HL-60 (cell line): ENCODE data around the gene KIFC1.

Source experiments
- DNase-seq, 2 experiments: peaks; one replicate each; pipeline ENCODE4 v3.0.0-alpha.2; 2010 to 2020; ENCODE audit warnings: low read depth in 1 of 2, low spot score in 1 of 2
- H3K27ac ChIP-seq: fragments of 250-450 bp; sonication (Bioruptor Pico); replicated peaks from 2 replicates; pipeline ENCODE4 v1.5.1; 2020; ENCODE audit warnings: mild to moderate bottlenecking, moderate library complexity
- H3K27me3 ChIP-seq: fragments of 250-450 bp; sonication (Bioruptor Pico); 2 replicates; pipeline ENCODE4 v1.5.1; 2021; ENCODE audit warnings: mild to moderate bottlenecking, moderate library complexity; ENCODE audit not compliant: insufficient read depth, poor library complexity, severe bottlenecking
- H3K4me3 ChIP-seq: replicated peaks from 2 replicates; pipeline ENCODE4 v1.5.1; 2011; ENCODE audit warnings: mild to moderate bottlenecking, control low read depth, low read length; ENCODE audit not compliant: insufficient read depth
- GABPA ChIP-seq: IDR thresholded peaks from 2 replicates; pipeline ENCODE4 v1.6.1; 2012; ENCODE audit warnings: low read depth
- POLR2AphosphoS5 ChIP-seq: IDR thresholded peaks from 2 replicates; pipeline ENCODE4 v1.6.1; 2012; ENCODE audit warnings: low read depth
- SPI1 ChIP-seq: IDR thresholded peaks from 2 replicates; pipeline ENCODE4 v1.6.1; 2012; ENCODE audit warnings: low read depth, mild to moderate bottlenecking, borderline replicate concordance
- TF ChIP-seq, protein P1 (sequence below): IDR thresholded peaks from one replicate; pipeline ENCODE4 v1.5.1; 2011; ENCODE audit warnings: low read length, control low read depth, inconsistent platforms; ENCODE audit not compliant: insufficient read depth
- TF ChIP-seq, protein P2 (sequence below): IDR thresholded peaks from 2 replicates; pipeline ENCODE4 v1.6.1; 2012; ENCODE audit warnings: low read depth; ENCODE audit not compliant: insufficient replicate concordance

Gene KIFC1

DNA sequence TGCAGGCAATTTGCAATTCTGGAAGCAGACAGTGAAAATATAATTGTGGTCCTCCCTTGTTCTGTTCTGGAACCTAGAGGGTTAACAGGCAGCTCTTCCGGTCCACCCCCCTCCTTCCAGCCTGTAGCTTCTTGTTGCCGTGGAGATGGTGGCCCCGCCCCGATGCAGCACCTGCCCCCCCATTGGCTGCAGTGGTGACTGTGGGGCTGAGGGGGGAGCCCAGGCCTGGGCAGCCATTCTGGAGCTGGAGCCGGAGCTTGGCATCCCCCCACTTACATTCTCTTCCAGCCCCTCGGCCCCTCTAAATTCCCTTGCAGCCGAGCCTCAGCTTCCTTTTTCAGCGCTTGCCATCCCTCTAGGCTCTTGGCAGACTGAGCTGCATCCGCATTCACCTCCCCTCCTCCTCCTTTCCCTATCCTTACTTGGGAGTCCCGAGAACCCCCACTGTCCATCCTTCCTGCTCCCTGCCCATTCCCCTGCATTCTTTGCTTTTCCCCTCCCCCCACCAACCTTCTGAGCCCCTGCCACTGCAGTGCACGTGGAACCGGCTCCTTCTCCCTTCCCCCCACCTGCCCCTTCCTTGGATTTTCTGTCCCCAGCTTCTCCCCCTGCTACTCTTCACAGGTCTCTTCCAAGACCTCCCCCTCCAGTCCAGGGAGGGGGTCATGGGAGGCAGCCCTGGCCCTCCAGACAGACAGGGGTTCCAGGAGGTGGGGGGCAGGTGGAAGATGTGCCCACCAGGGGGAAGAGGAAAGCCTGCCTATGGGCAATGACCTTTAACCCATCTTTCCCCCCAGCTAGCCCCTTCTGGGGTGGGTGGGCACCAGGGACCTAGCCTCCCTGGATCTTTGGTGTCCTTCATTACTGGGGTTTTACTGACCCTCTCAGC is 39.6 kb downstream of the KIFC1 start:
- Histone ChIP-seq H3K4me3 (no peak overlapping the region), H3K27ac (peak overlapping the region; percentile 34), H3K27me3 (no peaks in the 10 kb centered on the region)
- TF ChIP-seq SPI1: no peak
- TF ChIP-seq, protein P1, sequence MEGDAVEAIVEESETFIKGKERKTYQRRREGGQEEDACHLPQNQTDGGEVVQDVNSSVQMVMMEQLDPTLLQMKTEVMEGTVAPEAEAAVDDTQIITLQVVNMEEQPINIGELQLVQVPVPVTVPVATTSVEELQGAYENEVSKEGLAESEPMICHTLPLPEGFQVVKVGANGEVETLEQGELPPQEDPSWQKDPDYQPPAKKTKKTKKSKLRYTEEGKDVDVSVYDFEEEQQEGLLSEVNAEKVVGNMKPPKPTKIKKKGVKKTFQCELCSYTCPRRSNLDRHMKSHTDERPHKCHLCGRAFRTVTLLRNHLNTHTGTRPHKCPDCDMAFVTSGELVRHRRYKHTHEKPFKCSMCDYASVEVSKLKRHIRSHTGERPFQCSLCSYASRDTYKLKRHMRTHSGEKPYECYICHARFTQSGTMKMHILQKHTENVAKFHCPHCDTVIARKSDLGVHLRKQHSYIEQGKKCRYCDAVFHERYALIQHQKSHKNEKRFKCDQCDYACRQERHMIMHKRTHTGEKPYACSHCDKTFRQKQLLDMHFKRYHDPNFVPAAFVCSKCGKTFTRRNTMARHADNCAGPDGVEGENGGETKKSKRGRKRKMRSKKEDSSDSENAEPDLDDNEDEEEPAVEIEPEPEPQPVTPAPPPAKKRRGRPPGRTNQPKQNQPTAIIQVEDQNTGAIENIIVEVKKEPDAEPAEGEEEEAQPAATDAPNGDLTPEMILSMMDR: no peak
- no peak for TF ChIP-seq POLR2AphosphoS5
- no peak for TF ChIP-seq GABPA
- TF ChIP-seq, protein P2, sequence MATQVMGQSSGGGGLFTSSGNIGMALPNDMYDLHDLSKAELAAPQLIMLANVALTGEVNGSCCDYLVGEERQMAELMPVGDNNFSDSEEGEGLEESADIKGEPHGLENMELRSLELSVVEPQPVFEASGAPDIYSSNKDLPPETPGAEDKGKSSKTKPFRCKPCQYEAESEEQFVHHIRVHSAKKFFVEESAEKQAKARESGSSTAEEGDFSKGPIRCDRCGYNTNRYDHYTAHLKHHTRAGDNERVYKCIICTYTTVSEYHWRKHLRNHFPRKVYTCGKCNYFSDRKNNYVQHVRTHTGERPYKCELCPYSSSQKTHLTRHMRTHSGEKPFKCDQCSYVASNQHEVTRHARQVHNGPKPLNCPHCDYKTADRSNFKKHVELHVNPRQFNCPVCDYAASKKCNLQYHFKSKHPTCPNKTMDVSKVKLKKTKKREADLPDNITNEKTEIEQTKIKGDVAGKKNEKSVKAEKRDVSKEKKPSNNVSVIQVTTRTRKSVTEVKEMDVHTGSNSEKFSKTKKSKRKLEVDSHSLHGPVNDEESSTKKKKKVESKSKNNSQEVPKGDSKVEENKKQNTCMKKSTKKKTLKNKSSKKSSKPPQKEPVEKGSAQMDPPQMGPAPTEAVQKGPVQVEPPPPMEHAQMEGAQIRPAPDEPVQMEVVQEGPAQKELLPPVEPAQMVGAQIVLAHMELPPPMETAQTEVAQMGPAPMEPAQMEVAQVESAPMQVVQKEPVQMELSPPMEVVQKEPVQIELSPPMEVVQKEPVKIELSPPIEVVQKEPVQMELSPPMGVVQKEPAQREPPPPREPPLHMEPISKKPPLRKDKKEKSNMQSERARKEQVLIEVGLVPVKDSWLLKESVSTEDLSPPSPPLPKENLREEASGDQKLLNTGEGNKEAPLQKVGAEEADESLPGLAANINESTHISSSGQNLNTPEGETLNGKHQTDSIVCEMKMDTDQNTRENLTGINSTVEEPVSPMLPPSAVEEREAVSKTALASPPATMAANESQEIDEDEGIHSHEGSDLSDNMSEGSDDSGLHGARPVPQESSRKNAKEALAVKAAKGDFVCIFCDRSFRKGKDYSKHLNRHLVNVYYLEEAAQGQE: no peak
- DNase-seq: peak in 1 of 2 experiments; percentile 58

DNA sequence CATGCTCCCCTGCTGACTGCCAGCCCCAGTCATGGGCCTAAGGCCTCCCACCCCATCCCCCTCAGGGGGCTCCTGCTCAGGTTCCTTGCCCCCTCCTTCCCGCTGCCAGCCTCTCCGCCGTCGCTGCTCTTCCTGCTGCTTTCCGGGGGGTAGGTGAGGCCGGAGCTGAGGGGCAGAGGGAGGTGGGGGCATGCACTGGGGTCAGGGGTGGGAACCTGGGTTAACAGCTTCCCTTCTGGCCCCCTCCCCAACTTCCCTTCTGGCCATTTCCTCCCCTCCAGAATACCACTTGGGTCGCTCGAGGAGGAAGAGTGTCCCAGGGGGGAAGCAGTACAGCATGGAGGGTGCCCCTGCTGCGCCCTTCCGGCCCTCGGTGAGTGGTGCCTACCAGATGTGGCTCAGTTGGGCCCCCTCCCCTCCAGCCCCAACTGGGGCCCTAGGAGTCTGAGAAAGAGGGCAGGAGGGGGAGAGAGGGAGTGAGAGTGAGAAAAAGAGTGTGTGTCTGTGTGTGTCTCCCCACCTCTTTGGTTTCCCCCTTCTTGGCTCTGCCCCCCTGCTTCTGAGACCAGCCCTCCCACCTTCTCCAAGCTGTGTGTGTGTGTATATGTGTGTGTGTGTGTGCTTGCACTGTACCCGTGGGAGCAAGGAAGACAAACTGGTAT is 40.4 kb downstream of the KIFC1 start:
- Histone ChIP-seq H3K27me3 (no peaks in the 10 kb centered on the region), H3K4me3 (no peak overlapping the region), H3K27ac (peak overlapping the region; percentile 34)
- TF ChIP-seq GABPA: no peak
- TF ChIP-seq SPI1: no peak
- TF ChIP-seq, protein P2: no peak
- TF ChIP-seq POLR2AphosphoS5: no peak
- TF ChIP-seq, protein P1: no peak
- peak in 1 of 2 experiments; percentile 39 for DNase-seq

DNA sequence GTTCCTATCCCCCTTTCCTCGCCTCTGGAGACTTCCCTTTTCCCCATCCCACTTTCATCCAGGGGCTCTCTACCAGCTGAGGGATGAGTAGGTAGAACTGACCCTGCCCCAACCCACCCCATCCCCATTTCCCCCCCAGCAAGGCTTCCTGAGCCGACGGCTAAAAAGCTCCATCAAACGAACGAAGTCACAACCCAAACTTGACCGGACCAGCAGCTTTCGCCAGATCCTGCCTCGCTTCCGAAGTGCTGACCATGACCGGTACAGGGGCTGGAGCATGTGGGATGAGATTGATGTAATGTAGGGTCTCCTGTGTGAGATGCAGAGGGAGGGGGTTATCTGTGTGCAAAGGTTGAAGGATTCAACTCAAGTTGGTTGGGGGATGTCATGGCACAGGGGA is 40.9 kb downstream of the KIFC1 start:
- no peak for TF ChIP-seq GABPA
- Histone ChIP-seq H3K4me3 (no peak overlapping the region), H3K27ac (no peak overlapping the region), H3K27me3 (no peaks in the 10 kb centered on the region)
- no peak for DNase-seq

DNA sequence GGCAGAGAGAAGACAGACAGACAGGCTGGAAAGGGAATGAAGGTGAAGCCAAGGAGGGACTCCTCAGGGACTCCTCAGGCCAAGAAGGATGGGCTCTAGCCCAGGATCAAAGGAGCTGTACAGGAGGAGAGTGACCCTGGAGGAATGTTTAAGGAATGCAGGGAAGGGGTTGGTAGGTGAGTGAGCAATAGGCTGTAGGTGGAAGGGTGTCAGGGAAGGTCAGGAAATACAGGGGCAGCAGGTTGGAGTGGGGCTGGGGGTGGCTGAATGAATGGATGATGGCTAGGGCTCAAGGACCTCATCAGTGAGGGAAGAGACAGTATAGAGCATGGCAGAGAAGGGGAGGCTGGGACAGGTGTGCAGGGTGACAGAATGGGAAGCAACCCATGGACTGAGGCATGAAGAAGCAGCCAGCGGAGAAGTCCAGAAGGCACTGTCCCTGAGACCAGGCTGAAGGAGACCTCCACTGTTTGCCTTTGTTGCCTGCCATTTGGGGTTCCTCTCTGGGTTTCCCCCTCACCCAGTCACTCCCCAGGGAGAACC is 41.4 kb downstream of the KIFC1 start:
- Histone ChIP-seq H3K27me3 (no peaks in the 10 kb centered on the region), H3K4me3 (no peak overlapping the region), H3K27ac (no peak overlapping the region)
- no peak for DNase-seq
- TF ChIP-seq, protein P1: no peak
- TF ChIP-seq, protein P2: no peak
